ENCODE data around the gene SMPDL3B.
"Not testable (repeated sequence)": the region's sequence is repeated elsewhere in the genome, so short reads cannot be mapped to it uniquely, and the experiment has no call there.

Gene SMPDL3B

DNA sequence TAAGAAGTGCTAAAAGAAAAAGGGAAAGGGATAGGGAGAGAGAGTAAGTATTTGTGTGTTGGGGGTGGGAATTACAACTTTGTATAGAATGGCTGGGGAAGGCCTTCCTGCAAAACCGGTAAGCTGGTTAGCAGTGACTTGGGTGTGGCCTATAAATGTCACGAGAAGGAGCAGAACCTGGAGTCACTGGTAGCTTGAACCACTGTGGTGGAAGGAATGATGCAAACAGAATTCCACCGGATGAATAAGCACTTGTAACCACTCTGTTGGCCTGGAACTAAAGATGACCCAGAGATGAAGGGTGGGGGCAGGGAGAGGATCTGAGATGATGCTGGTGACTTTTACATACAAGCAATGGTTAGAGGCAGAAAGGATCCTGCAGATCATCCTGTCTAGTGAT is 33.9 kb downstream of the SMPDL3B start:
- no peak overlapping the region for H3K4me3 ChIP-seq (ENCODE audit: low read depth, low read length)

GRCh38 chr1:27970401-27970800 is 35.6 kb downstream of the SMPDL3B start:
- no peak overlapping the region for H3K4me3 ChIP-seq (ENCODE audit: low read depth, low read length)

DNA sequence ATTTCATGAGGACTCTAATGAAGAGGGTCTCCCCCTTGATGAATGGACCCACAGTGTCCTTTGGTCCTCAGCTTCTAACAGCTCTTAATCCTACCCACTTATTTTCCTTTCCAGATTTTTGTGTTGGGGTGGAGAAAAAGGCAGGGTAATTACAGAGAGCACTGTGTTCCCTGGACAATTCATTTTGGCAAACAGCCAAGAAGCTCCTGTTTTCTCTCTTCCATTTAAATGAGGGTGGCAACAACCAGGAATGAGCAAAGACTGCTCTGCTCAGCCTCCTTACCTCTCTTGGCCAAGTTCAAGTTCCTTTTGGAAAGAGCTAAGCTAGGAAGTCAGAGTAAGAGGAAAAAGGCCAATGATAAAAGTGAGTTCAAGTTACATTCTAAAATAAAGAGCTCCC is 36.9 kb downstream of the SMPDL3B start:
- H3K4me3 ChIP-seq (ENCODE audit: low read depth, low read length): no peak overlapping the region

DNA sequence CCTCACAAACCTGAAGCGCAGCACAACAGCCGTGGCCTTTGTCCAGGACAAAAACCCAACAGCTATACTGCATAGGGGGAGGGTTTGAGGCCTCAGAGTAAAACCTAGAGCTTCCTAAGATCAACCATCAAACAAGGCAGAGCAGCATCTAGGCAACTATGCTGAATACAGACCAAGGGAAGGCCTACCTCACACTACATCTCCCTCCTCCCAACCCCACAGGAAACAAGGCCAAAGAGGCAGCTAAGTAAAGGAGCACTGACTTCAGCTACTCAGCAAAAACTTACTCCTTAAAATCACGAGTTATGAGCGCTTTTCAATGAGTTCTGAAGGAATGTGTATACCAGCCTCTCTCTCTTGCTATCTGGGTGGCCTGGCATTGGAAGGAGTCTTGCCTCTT is 37.3 kb downstream of the SMPDL3B start:
- H3K4me3 ChIP-seq (ENCODE audit: low read depth, low read length): no peak overlapping the region

DNA sequence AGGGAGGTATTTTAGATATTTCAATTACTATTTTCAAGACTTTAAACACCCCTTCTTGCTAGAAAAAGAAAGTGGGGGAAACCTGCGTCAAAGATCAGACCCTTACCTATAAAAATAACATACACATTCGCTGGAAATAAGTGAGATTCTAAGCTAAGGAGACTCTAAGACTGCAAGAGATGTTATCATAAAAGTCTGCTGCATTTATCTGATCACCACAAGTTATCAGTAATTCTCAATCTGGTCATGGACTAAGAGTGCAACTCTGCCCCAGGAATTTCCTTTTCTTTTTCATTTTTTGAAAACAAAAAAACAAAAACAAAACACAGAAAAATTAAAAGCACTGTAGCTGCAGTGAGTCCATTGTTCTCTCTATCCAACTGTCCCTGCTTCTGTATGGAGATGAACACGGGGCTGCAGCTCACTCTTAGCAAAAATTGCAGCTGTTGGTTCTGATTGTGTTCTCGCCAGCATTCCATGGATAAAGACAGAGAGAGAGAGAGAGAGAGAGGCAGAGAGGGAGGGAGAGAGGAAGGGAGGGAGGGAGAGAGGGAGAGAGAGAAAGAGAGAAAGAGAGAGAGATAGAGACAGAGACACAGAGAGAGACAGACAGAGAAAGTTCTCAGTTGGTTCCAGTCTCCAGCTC is 39.1 kb downstream of the SMPDL3B start:
- H3K4me3 ChIP-seq (ENCODE audit: low read depth, low read length): no peak overlapping the region

DNA sequence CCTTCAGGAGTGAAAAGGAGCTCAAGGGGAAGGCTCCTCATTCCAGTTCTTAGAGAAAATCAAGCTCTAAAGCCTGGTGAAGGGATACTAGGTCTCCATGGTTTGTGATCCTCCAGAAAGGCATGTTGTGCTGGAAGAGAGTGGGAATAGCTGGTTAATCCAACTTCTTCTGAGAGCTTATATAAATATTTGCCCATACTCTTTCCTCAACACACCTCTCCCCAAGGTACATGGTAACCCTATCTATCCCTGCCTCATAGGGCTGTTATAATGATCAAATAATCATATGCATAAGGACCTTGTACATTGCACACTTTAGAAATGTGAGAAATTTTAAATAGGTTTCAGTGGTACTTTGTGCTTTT is 39.6 kb downstream of the SMPDL3B start:
- no peak overlapping the region for H3K4me3 ChIP-seq (ENCODE audit: low read depth, low read length)

DNA sequence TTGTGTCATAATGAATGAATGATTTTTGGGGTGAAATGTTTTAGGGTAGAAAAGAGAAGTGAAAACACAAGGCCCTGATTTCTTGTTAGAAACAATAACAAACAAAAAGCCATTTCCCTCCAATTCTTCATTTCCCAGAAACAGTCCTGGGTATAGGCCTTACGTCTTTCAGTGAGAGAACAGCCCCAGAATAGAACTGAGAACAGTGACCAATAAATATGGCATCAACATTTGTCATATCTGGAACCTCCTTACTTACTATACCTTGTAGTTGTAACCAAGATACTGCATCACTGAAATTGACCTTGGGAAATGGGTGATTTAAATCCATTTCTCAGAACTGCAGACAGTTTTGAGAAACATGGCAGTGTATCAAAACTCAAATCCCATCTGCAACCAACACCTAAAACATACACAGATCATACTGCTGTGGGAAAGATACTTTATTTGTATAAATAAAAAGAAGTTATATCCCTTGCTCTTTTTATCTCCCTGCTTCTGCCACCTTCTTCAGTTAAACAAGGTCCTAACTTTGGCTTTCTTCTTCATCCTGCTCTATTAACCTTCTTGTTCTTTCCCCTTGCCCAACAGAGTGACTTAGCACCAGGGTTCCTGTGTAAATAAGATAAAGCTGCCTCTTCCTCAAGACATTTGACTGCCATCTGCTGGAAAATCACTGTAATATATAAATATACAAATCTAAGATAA is 44.5 kb downstream of the SMPDL3B start:
- H3K4me3 ChIP-seq (ENCODE audit: low read depth, low read length): no peak overlapping the region

- H3K4me3 ChIP-seq (ENCODE audit: low read depth, low read length): no peak overlapping the region
Measured at GRCh38 chr1:27979859-27980201, 45.0 kb downstream of the SMPDL3B start.

DNA sequence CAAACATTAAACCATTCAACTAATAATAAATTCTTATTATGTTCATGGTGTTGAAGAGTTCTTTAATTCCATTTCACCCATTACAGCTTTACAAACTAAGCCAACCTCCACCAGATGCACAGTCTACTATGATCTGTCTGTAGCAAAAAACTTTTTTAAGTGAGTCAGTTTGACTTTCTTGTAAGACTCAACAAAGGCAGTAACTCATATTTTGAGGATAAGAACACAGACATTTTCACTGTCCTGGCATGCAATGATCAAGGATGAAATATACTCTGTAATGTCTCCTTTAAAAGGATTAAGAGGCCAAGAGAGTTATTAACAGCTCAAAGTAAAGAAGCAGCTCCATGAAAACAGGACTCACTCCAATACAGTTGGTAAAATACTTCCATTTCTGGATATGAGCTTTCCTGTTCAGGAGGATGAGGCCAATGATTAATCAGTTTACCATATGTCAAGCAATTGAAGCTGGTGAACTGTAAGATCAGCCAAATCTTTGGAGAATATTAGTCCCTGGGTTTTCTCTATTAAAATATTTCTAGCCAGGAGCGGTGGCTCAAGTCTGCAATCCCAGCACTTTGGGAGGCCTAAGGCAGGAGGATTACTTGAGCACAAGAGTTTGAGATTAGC is 45.5 kb downstream of the SMPDL3B start:
- H3K4me3 ChIP-seq (ENCODE audit: low read depth, low read length): no peak overlapping the region

GRCh38 chr1:27981145-27981544 is 46.3 kb downstream of the SMPDL3B start:
- H3K4me3 ChIP-seq (ENCODE audit: low read depth, low read length): no peak overlapping the region

- H3K4me3 ChIP-seq (ENCODE audit: low read depth, low read length): no peak overlapping the region
Measured at GRCh38 chr1:27990920-27991537, 56.2 kb downstream of the SMPDL3B start.

DNA sequence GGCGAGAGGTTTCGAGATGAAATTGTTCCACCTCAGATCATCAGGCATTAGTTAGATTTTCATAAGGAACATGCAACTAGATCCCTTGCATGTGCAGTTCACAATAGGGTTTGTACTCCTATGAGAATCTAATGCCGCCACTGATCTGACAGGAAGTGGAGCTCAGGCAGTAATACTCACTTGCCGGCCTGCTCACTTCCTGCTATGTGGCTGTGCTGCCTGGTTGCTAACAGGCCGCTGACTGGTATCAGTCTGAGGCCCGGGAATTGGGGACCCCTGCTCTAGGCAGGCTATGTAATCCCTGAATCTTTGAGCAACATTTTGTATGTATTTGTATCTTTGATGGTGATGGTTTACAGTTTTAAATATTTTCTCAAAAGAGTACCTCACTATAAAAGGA is 57.5 kb downstream of the SMPDL3B start:
- H3K4me3 ChIP-seq (ENCODE audit: low read depth, low read length): no peak overlapping the region

GRCh38 chr1:27993241-27993640 is 58.4 kb downstream of the SMPDL3B start:
- no peak overlapping the region for H3K4me3 ChIP-seq (ENCODE audit: low read depth, low read length)

DNA sequence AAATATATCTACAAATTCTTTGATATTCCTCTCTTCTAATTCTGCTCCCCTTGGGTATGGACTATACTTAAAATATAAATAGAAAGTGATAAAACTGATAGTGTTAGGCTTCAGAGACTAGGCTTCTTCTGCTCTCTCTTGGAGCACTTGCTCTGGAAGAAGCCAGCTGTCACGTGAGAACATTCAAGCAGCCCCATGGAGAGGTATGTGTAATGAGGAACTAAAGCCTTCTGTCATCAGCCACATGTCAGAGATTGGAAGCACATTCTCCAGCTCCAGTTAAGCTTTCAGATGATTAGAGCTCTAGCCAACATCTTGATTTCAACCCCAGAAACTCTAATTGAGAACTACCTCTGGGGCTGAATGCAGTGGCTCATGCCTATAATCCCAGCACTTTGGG is 59.3 kb downstream of the SMPDL3B start:
- H3K4me3 ChIP-seq (ENCODE audit: low read depth, low read length): no peak overlapping the region

GRCh38 chr1:27994526-27994925 is 59.7 kb downstream of the SMPDL3B start:
- not testable (repeated sequence) for H3K4me3 ChIP-seq (ENCODE audit: low read depth, low read length)

DNA sequence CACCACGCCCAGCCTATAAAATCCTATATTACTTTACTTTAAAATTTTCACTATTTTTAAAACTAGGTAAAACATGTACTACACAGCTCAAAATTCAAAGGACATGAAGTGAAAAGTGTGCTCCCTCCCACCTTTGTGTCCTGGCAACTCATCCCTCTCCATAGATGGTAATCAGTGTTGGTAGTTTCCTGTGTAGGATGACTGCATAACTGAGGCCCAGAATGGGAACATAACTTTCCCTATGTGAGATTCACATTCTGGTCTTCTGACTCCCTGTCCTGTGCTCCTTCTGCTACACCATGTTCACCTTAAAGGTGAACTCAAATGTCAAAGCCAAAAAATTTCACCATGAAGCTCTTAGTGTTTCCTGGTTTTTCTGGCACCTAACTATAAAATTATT is 64.3 kb downstream of the SMPDL3B start:
- H3K4me3 ChIP-seq (ENCODE audit: low read depth, low read length): no peak overlapping the region

- no peak overlapping the region for H3K4me3 ChIP-seq (ENCODE audit: low read depth, low read length)
Measured at GRCh38 chr1:28002600-28002999, 67.8 kb downstream of the SMPDL3B start.

GRCh38 chr1:28003117-28003516 is 68.3 kb downstream of the SMPDL3B start:
- not testable (repeated sequence) for H3K4me3 ChIP-seq (ENCODE audit: low read depth, low read length)

Data from iPS-11a (cell line).